Gastroesophageal sphincter (tissue), 4 donors: Measurements from ENCODE around the gene OR10AD1. TPM values are rescaled to one million over a fixed set of nuclear protein-coding genes. Genes with fewer than 3 reads are reported as not detected.

Experiments used
- ATAC-seq: fragments of 150-250 bp; one replicate; pipeline ENCODE4 v1.9.1; 2016; ENCODE audit warnings: mild to moderate bottlenecking, moderate library complexity
- H3K27ac ChIP-seq, 4 donors: fragments of 200-600 bp; sonication (generic) in 3 of 4; 1 replicate in 3 of 4; 2 replicates in 1 of 4; pipeline ENCODE4 v1.5.1; 2016 to 2019
- H3K27me3 ChIP-seq: fragments of 200-600 bp; sonication (generic); one replicate; pipeline ENCODE4 v1.5.1; 2019
- H3K36me3 ChIP-seq, 2 donors: fragments of 200-600 bp; sonication (generic); one replicate each; pipeline ENCODE4 v1.5.1; 2019; ENCODE audit warnings: control low read depth in 1 of 2
- H3K4me1 ChIP-seq, 3 donors: fragments of 200-600 bp; sonication (generic); 1 replicate in 2 of 3; 2 replicates in 1 of 3; pipeline ENCODE4 v1.5.1; 2016 to 2019; ENCODE audit warnings: control low read depth in 2 of 3
- H3K4me3 ChIP-seq, 2 donors: fragments of 200-600 bp; sonication (generic); one replicate each; pipeline ENCODE4 v1.5.1; 2019; ENCODE audit warnings: mild to moderate bottlenecking in 1 of 2, moderate library complexity in 1 of 2
- H3K9me3 ChIP-seq, 3 donors: fragments of 200-600 bp; sonication (generic); one replicate each; pipeline ENCODE4 v1.5.1; 2017 to 2019; ENCODE audit warnings: control low read depth in 2 of 3
- CTCF ChIP-seq, 4 experiments: fragments of 200-600 bp in 2 of 4; fragments of 450-650 bp in 2 of 4; sonication (generic) in 1 of 4; IDR thresholded peaks; one replicate each; pipeline ENCODE4 v1.5.1; 2017 to 2019; ENCODE audit warnings: antibody characterized with exemption in 4 of 4, mild to moderate bottlenecking in 2 of 4, moderate library complexity in 2 of 4
- EP300 ChIP-seq: sonication (generic); formaldehyde crosslinking; IDR thresholded peaks from one replicate; pipeline ENCODE4 v1.6.1; 2017; ENCODE audit warnings: antibody characterized with exemption, mild to moderate bottlenecking
- POLR2A ChIP-seq, 2 donors: fragments of 450-650 bp; IDR thresholded peaks; one replicate each; pipeline ENCODE4 v1.6.1; 2017; ENCODE audit warnings: antibody characterized with exemption in 2 of 2, mild to moderate bottlenecking in 2 of 2, moderate library complexity in 1 of 2
- POLR2AphosphoS5 ChIP-seq: sonication (generic); formaldehyde crosslinking; IDR thresholded peaks from one replicate; pipeline ENCODE4 v1.6.1; 2017; ENCODE audit warnings: antibody characterized with exemption
- WGBS, 2 donors: methylation state at CpG; one replicate each; pipeline ENCODE4 v1.1.5; 2018; ENCODE audit warnings: low coverage in 1 of 2; 5-methylcytosine and 5-hydroxymethylcytosine counted together
- total RNA-seq, 4 donors: library from RNA; depleted of rRNA; stranded (reverse); fragments of >200 nt; gene quantifications; one replicate each; pipeline ENCODE4 v1.1.0, GENCODE V29; 2016

OR10AD1 gene
- total RNA-seq, 4 donors from 2014 or later, result not detected

GRCh38 chr12:48192861-48193260 is 10.2 kb downstream of the OR10AD1 start:
- 78% methylated on average over 1 of the region's 1 CpG; no CpG with 5 or more reads in 1 of the 2 donors for WGBS, 2 donors
- ATAC-seq, result no peak
- peaks cover 0 to 7% (median 0%) of the 10 kb centered on the region in 3 donors for H3K4me1 ChIP-seq
- no peaks in the 10 kb centered on the region for H3K9me3 ChIP-seq
- no peak overlapping the region for H3K27ac ChIP-seq
- TF ChIP-seq EP300 (no peak), POLR2A (IDR thresholded peaks at IDR 0.05) (no peak), POLR2AphosphoS5 (no peak), CTCF (IDR thresholded peaks at IDR 0.05) (no peak)
- H3K36me3 ChIP-seq, result no peaks in the 10 kb centered on the region
- peaks cover 15% of the 10 kb centered on the region for H3K27me3 ChIP-seq
- no peak overlapping the region for H3K4me3 ChIP-seq

DNA sequence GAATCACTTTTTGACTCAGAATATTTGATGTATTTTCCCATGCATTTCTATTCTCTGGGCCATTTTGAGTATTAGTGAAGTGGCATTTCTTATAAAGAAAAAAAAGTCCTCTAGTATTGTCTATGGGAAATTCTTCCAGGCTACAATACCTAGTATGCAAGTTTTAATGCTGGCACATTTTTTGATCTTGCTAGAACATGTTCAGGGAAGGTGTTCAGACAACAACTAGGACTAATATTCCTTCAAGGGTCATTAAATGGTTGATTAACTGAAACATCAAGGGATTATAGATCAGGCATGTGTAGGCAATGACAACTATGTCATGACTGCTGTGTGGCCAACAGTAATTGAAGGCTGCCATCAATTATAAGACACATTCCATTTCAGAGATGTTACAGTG is 12.0 kb downstream of the OR10AD1 start:
- no peak for ATAC-seq

DNA sequence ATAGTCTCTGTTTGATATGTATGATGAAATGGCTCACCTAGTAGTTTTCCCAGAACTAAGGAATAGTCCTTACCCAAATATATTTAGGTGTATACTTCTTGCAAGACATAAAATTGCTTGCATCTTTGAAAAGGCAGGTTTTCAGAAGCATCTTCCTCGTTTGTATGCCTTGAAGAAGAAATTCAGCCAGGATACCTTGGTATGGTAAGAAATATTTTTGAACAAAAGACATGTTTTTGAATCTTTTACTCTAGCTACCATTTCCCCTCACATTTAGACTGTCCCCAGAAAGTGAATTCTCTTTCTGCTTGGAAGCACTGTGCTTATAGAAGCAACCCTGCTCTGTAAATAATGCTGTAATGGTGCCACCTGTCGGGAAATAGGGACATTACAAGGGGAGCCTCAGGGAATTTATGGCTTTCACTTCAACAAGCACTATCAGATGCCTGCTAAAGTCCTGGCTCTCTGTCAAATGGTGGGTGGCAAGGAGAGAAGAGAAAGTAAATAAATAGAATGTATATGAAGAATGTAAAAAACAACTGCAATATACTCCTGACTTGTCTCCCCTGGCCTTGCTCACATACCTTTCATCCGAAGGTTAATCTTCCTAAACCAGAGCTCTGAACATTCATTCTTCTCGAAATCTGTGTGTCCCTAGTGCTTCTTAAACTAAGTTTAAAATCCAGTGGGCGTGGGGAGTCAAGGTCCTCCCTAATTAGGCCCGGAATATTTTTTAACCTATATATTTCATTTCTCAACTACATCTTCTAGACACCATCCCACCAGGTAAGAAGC is 13.6 kb downstream of the OR10AD1 start:
- no peaks in the 10 kb centered on the region for H3K9me3 ChIP-seq
- peaks cover 36% of the 10 kb centered on the region for H3K27me3 ChIP-seq
- H3K4me1 ChIP-seq, result peaks cover 0 to 9% (median 0%) of the 10 kb centered on the region in 3 donors
- ATAC-seq, result peak; percentile 68
- H3K36me3 ChIP-seq, result no peaks in the 10 kb centered on the region
- no peak overlapping the region for H3K4me3 ChIP-seq
- WGBS, 2 donors, result 34 to 37% methylated on average over 6 of the region's 6 CpGs
- TF ChIP-seq POLR2A (IDR thresholded peaks at IDR 0.05), result no peak
- TF ChIP-seq CTCF (IDR thresholded peaks at IDR 0.05), result peak; percentile 69 to 82 (median 79)
- TF ChIP-seq POLR2AphosphoS5, result no peak
- TF ChIP-seq EP300, result no peak
- H3K27ac ChIP-seq, result no peak overlapping the region

More for the DNA sequence above, 12.0 kb downstream of the OR10AD1 start:
- H3K4me1 ChIP-seq, result no peaks in the 10 kb centered on the region
- H3K36me3 ChIP-seq, result no peaks in the 10 kb centered on the region
- H3K9me3 ChIP-seq, result no peaks in the 10 kb centered on the region
- H3K27ac ChIP-seq, result no peak overlapping the region
- TF ChIP-seq POLR2A (IDR thresholded peaks at IDR 0.05), result no peak
- no peak for TF ChIP-seq CTCF (IDR thresholded peaks at IDR 0.05)
- TF ChIP-seq POLR2AphosphoS5, result no peak
- TF ChIP-seq EP300, result no peak
- H3K27me3 ChIP-seq, result peaks cover 20% of the 10 kb centered on the region
- H3K4me3 ChIP-seq, result no peak overlapping the region

- Histone ChIP-seq H3K4me3 (no peak overlapping the region), H3K9me3 (no peaks in the 10 kb centered on the region), H3K27ac (no peak overlapping the region), H3K27me3 (peaks cover 44% of the 10 kb centered on the region), H3K36me3 (no peaks in the 10 kb centered on the region), H3K4me1 (peaks cover 0 to 24% (median 0%) of the 10 kb centered on the region in 3 donors)
- no peak for TF ChIP-seq CTCF (IDR thresholded peaks at IDR 0.05)
- no peak for TF ChIP-seq POLR2A (IDR thresholded peaks at IDR 0.05)
- TF ChIP-seq POLR2AphosphoS5, result no peak
- TF ChIP-seq EP300, result no peak
- WGBS, 2 donors, result 73 to 84% methylated on average over 5 to 9 of the region's 10 CpGs
- ATAC-seq, result no peak
Observed at GRCh38 chr12:48187916-48188695, 15.0 kb downstream of the OR10AD1 start.
